ENCODE results near the gene NFIA. TPM values are rescaled to one million over a fixed set of nuclear protein-coding genes. Genes with fewer than 3 reads are reported as not detected.

NFIA gene
- total RNA-seq, 3 donors from 2014 or later, result 54.9 to 87.5 (median 79.6) TPM

DNA sequence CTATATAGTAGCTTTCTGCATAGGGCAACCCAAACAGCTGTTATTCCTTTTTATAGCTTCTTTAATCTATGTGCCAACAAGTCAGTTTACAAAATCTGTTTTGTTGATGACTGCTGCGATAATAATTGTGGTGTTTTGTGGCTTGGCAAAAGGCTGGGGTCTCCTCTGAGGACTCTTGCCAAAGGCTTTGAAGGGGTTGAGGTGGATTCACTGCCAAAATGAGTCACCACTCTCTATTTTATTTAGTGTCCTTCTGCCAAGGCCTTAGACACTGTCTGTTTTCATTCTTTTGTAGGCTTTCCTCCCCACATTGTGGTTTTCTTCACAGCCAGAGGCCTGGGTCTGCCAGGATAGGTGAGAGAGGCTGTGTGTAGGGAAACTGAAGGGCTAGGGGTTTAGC, 161.8 kb downstream of the NFIA start:
- Histone ChIP-seq H3K9me3 (no peaks in the 10 kb centered on the region), H3K4me3 (no peak overlapping the region), H3K27me3 (no peaks in the 10 kb centered on the region), H3K27ac (peak overlapping the region; percentile 54 to 60), H3K36me3 (no peaks in the 10 kb centered on the region), H3K4me1 (peaks cover 0 to 20% of the 10 kb centered on the region in 2 donors)
- intact Hi-C loops (cut with DNase I; ENCODE audit: low total_unique reads), result no loop called here
- no peak for DNase-seq (ENCODE audit: low spot score in 2 of 2)
- TF ChIP-seq POLR2A (IDR thresholded peaks at IDR 0.05) (no peak), POLR2AphosphoS5 (IDR thresholded peaks at IDR 0.05) (no peak)
- TF ChIP-seq, protein P1, sequence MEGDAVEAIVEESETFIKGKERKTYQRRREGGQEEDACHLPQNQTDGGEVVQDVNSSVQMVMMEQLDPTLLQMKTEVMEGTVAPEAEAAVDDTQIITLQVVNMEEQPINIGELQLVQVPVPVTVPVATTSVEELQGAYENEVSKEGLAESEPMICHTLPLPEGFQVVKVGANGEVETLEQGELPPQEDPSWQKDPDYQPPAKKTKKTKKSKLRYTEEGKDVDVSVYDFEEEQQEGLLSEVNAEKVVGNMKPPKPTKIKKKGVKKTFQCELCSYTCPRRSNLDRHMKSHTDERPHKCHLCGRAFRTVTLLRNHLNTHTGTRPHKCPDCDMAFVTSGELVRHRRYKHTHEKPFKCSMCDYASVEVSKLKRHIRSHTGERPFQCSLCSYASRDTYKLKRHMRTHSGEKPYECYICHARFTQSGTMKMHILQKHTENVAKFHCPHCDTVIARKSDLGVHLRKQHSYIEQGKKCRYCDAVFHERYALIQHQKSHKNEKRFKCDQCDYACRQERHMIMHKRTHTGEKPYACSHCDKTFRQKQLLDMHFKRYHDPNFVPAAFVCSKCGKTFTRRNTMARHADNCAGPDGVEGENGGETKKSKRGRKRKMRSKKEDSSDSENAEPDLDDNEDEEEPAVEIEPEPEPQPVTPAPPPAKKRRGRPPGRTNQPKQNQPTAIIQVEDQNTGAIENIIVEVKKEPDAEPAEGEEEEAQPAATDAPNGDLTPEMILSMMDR (IDR thresholded peaks at IDR 0.05), result no peak

DNA sequence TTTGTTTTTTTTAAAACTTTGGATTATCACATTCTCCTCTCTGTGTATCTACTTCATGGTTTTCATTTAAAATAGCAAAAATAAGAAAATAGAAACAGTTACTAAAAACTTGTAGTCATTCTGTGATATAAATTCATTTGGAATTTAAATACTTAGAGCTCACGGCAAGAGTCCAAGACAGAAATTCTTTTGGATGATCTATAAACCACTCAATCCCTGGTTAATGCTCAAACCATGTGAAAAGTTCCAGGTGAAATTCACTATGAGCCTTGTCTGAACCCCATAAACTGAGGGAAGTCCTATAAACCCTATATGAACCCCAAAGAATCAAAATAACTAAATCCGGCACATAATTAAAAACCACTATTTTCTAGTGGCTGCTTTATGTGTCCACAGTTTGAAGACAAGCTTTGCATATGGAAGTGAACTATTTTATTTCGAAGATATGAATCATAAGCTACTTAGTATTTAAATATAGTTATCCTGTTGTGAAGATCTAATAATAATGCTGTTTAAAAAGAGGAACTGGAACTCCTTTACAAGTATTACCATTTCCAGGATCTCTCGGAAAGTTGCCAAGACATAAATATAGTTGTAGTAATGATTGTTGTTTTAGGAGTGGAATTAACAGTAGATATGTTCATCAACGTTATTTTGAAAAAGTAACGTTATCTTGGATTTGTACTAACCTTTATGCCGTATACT, 163.5 kb downstream of the NFIA start:
- H3K27ac ChIP-seq, result no peak overlapping the region
- no peak for DNase-seq (ENCODE audit: low spot score in 2 of 2)
- TF ChIP-seq, protein P1 (IDR thresholded peaks at IDR 0.05), result no peak
- no peak for TF ChIP-seq POLR2AphosphoS5 (IDR thresholded peaks at IDR 0.05)
- no peak for TF ChIP-seq POLR2A (IDR thresholded peaks at IDR 0.05)
- intact Hi-C loops (cut with DNase I; ENCODE audit: low total_unique reads), result no loop called here
- H3K9me3 ChIP-seq, result no peaks in the 10 kb centered on the region
- H3K27me3 ChIP-seq, result no peaks in the 10 kb centered on the region
- H3K4me1 ChIP-seq, result peaks cover 0 to 20% of the 10 kb centered on the region in 2 donors
- H3K36me3 ChIP-seq, result no peaks in the 10 kb centered on the region
- H3K4me3 ChIP-seq, result no peak overlapping the region

DNA sequence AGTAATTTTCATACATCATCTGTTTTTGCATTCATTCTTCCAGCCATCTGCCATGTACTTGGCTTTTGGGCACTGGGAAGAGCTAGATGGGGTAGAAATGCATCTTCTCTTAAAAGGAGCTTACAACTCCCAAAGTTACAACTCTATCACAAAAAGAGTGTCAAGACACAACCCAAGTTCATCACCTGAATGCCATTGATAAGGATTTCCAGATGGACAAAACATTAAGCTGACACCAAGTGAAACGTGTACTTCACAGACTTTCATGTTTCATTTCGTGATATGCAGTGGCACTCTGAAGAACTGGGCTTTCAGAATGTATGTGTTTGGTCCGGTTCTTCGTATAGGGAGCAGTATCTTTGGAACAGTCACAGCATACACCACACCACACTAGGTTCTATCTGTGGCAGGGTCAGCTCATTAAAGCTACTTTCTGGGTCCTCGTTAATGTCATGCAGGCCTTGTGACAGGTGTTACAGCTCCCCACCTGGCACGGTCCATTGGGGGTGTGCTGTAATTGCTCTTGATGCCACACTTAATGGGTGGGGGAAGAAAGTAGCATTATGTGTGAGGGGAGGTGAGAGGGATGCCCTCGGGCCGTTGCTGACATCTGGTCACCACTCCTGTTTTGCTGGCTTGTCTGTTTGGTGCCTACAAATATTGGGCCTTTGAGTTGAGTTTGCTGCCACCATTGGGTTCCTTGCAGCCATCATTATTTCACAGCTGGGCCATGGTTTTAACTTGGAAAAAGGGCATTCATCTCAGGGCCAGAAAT, 164.9 kb downstream of the NFIA start:
- H3K36me3 ChIP-seq, result no peaks in the 10 kb centered on the region
- no peaks in the 10 kb centered on the region for H3K27me3 ChIP-seq
- no peak for DNase-seq (ENCODE audit: low spot score in 2 of 2)
- no peak overlapping the region for H3K27ac ChIP-seq
- peaks cover 0 to 15% of the 10 kb centered on the region in 2 donors for H3K4me1 ChIP-seq
- H3K4me3 ChIP-seq, result no peak overlapping the region
- TF ChIP-seq POLR2A (IDR thresholded peaks at IDR 0.05) (no peak), POLR2AphosphoS5 (IDR thresholded peaks at IDR 0.05) (no peak)
- TF ChIP-seq, protein P1 (IDR thresholded peaks at IDR 0.05), result no peak
- no peaks in the 10 kb centered on the region for H3K9me3 ChIP-seq
- intact Hi-C loops (cut with DNase I; ENCODE audit: low total_unique reads), result no loop called here

DNA sequence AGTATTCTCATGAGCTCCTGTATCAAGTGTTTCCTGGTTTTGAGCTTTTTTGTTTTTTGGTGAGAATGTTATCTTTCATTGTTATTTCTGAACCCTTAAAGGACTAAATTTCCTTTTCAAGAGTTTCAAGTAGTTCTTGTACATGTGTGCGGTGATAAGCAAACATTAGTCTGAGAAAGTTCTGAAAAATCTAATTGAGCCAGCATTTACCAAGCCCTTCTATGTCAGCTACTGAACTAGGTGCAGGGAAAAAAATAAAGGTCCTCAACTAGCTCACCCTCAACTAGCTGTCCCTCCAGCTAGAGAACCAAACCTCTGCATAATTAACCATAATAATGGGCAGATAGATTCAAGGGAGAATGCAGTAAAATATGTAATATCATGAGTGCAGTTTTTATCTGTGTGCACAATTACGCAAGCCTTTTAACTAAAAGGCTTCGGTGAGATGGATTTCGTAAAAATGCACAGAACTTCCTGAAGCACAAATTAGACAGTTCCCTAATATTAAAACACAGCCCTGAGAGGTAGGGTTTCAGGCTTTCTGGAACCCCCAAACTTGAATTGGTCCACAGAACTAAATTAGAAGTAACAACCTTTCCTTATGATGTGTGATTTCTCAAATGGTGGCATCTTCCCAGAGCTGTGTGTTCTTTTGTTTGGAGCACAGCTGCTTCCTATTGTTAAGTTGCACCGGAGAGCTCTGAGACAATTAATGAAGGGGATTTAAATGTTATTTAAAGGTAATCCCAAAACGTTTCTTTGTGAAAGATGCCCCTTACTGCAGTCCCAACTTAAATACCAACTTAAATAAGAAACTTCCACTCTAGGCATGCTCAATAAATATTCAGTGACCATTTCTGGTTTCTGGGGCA, 165.8 kb downstream of the NFIA start:
- intact Hi-C loops (cut with DNase I; ENCODE audit: low total_unique reads), result no loop called here
- Histone ChIP-seq H3K36me3 (no peaks in the 10 kb centered on the region), H3K4me1 (peaks cover 0 to 12% of the 10 kb centered on the region in 2 donors), H3K4me3 (no peak overlapping the region), H3K27ac (no peak overlapping the region), H3K27me3 (no peaks in the 10 kb centered on the region), H3K9me3 (no peaks in the 10 kb centered on the region)
- DNase-seq (ENCODE audit: low spot score in 2 of 2), result no peak
- TF ChIP-seq POLR2AphosphoS5 (IDR thresholded peaks at IDR 0.05) (no peak), POLR2A (IDR thresholded peaks at IDR 0.05) (no peak)
- TF ChIP-seq, protein P1 (IDR thresholded peaks at IDR 0.05), result no peak
